ENCODE measurements around the gene KDM4B. TPM values are rescaled to one million over a fixed set of nuclear protein-coding genes. Genes with fewer than 3 reads are reported as not detected.
A peak's percentile ranks its signal among the peaks of the same experiment; 100 is the strongest.

KDM4B gene
- total RNA-seq, 1 experiment from 2014 or later = 35.9 TPM

DNA sequence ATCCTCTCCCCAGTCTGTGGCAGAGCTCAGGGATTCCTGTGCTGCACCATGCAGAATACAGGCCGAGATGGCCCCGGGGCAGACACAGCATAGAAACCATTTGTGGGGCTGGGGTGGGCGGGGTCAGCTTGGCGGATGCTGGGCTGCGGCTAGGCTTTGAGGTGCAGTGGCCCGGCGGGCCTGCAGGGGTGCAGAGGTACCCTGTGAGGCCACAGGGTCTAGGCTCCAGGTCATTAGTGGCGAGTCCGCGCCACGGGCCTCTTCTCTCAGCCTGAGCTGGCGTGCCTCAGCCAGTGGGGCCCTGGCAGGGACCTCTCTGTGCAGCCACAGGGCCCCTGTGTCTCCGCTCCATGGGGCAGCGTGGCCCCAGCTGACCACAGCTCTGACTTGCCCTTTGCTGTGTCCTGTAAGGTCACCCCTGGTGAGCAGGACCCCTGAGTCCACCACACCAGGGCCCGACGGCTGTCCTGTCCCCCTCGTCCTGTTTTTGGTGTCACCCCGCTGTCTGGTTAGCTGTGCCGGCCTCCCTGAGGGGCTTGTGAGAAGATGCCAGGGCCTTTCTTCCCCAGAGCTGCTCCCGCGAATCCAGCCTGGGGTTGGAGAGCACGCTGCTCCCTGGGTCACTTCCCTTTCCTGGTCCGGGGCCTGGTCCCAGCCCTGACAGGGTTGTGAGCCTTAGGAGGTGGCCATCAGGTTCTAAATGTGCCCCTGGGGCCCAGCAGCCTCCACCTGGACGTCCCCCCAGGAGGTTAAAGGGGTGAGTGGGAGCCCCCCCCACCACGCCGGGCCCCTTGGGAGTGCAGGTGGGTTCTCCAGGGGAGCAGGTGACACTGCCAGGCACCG is 12.1 kb downstream of the KDM4B start:
- CTCF ChIA-PET = interaction anchor here (0.7 kb wide), 1 partner anchor 21 kb away, joined by 3 read pairs; no protein-coding TSS in a partner anchor
- peaks cover 17 to 29% of the 10 kb centered on the region in 2 experiments for H3K4me1 ChIP-seq (ENCODE audit: control insufficient read depth in 1 of 2, insufficient read depth in 2 of 2, low read length in 2 of 2)
- H3K36me3 ChIP-seq (ENCODE audit: control insufficient read depth in 1 of 2, insufficient read depth in 2 of 2, low read length in 2 of 2) = 0 out of 4 replicates have a peak, but pooled peaks cover 0 to 2% of the 10 kb centered on the region in 2 experiments
- H3K27ac ChIP-seq (ENCODE audit: low read depth, low read length) = no peak overlapping the region
- H4K20me1 ChIP-seq (ENCODE audit: insufficient read depth) = no peaks in the 10 kb centered on the region
- TF ChIP-seq JUND (IDR thresholded peaks at IDR 0.05) (no peak), ELF1 (IDR thresholded peaks at IDR 0.05; ENCODE audit: borderline replicate concordance, low read depth) (no peak), POLR2AphosphoS5 (IDR thresholded peaks at IDR 0.05; ENCODE audit: low read depth, low read length) (no peak), ZFX (IDR thresholded peaks at IDR 0.05) (no peak), SIN3A (IDR thresholded peaks at IDR 0.05; ENCODE audit: low read depth) (no peak), EZH2 (IDR thresholded peaks at IDR 0.05) (no peak), EZH2phosphoT487 (IDR thresholded peaks at IDR 0.05; ENCODE audit: borderline replicate concordance) (no peak), TCF7L2 (IDR thresholded peaks at IDR 0.05; ENCODE audit: borderline replicate concordance, extremely low read depth, insufficient read depth, insufficient read length) (no peak), SRF (IDR thresholded peaks at IDR 0.05; ENCODE audit: low read depth) (no peak), RAD21 (IDR thresholded peaks at IDR 0.05; ENCODE audit: low read depth) (no peak), FOSL1 (IDR thresholded peaks at IDR 0.05; ENCODE audit: low read depth) (no peak), ZNF274 (IDR thresholded peaks at IDR 0.05; ENCODE audit: low read depth, low read length) (no peak)
- TF ChIP-seq, protein P1, sequence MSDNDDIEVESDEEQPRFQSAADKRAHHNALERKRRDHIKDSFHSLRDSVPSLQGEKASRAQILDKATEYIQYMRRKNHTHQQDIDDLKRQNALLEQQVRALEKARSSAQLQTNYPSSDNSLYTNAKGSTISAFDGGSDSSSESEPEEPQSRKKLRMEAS (IDR thresholded peaks at IDR 0.05) = no peak
- DNase-seq (ENCODE audit: low read depth, low spot score) (no peak), ATAC-seq (0 out of 2 replicates have a peak, but pooled peaks have one; percentile 32)
- H3K4me2 ChIP-seq (ENCODE audit: low read length) = no peak overlapping the region
- POLR2A ChIA-PET = no interaction called here
- BruUV-seq (replicated peaks) = no TSS peak
- H2AFZ ChIP-seq (ENCODE audit: low read depth, low read length, poor library complexity, severe bottlenecking) = no peak overlapping the region
- no peak overlapping the region for H3K4me3 ChIP-seq (replicated peaks in 1 of 2; ENCODE audit: low read depth in 1 of 2, low read length in 2 of 2)
- RAD21 ChIA-PET (ENCODE audit: low non-redundant PET in 1 of 2, low total read pairs in 2 of 2, uncharacterized antibody in 2 of 2, unreplicated experiment in 2 of 2) = no interaction called here
- no peaks in the 10 kb centered on the region for H3K9me2 ChIP-seq (ENCODE audit: insufficient read depth)
- intact Hi-C loops (cut with micrococcal nuclease) = no loop called here
- no peak overlapping the region for H3K9ac ChIP-seq (ENCODE audit: low read length)
- peaks cover 33% of the 10 kb centered on the region for H3K79me2 ChIP-seq (ENCODE audit: insufficient read depth, low read length)
- H3K27me3 ChIP-seq (ENCODE audit: insufficient read depth, low read length) = no peaks in the 10 kb centered on the region
- H3K9me3 ChIP-seq (ENCODE audit: control insufficient read depth in 1 of 2, insufficient read depth in 1 of 2, low read depth in 1 of 2, low read length in 2 of 2) = no peaks in the 10 kb centered on the region

Measured in HCT116 (cell line).